Raji (cell line): Measurements from ENCODE around the gene ADAD2.

Source experiments
- POLR2A ChIP-seq: IDR thresholded peaks from 2 replicates; pipeline ENCODE4 v1.6.1; 2011; ENCODE audit warnings: low read depth, low read length, control low read depth; ENCODE audit not compliant: insufficient read depth

Gene ADAD2

DNA sequence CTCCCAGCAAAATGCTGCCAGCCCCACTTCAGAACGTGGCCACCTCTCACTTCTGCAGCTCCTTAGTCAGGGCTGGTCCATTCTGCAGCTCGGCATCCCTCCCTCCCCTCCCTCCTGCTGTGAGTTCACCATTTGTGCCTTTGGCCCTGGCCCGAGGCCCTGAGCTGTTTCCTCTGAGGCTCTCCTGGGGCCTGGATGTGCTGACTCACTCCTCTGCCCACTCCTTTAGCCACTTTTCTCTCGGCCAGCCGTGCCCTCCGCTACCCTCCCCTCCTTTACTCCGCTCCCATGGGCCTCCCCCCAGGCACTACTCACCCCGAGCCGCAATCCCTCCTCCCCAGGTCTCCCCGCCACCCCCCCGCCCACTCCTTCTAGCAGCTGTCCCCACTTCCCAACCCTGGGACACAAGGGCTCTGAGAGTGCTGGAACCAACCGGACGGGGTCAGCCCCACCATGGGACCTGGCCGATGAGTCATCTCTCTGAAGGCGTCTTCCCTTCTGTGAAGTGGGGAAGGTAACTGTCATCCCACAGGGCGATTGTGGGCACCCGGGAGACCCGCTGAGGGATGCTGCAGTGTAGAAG is 37.4 kb downstream of the ADAD2 start:
- no peak for TF ChIP-seq POLR2A

- TF ChIP-seq POLR2A, result no peak
These were observed 38.5 kb downstream of the ADAD2 start for GRCh38 chr16:84229471-84229870.

- TF ChIP-seq POLR2A, result no peak
These were observed 41.1 kb downstream of the ADAD2 start for GRCh38 chr16:84232060-84232459.

- no peak for TF ChIP-seq POLR2A
These were observed 42.0 kb downstream of the ADAD2 start for GRCh38 chr16:84232969-84233368.

GRCh38 chr16:84233748-84234147 is 42.8 kb downstream of the ADAD2 start:
- no peak for TF ChIP-seq POLR2A

DNA sequence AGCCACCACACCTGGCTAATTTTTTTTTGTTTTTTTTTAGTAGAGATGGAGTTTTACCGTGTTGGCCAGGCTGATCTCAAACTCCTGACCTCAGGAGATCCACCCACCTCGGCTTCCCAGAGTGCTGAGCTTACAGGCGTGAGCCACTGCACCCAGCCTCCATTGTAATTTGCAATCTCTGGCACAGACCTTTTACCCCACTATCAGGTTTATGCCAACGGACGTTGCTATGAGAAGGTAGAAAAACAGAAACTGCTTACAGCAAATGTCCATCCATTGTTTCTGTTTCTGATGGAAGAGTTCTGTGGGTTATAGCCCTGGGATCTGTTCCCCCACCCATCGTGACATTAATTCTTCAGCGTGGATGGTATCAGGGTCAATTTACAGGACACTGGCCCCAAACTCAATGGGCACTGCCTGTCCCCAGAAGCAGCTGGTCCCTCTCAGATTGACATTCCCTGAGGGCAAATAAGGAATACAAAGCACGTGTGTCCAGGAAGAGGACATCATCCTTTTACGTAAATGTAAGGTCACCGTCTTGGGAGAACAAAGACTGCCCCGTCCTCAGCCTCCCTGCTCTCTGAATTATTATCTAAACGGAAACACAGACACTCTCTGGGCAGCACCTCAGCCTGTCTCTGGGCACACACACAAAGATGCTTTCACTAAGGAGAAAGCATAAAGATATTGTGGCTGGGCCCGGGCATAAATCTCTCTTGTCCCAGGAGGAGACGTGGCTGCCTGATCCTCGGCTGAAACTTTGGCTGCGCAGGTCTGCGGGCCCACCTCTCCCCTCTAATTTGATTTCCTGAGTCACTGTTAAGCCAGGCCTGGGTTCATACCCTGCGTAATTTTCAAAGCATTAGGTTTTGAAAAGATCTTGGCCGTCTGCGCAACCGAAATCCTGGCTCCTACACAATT is 43.6 kb downstream of the ADAD2 start:
- no peak for TF ChIP-seq POLR2A

GRCh38 chr16:84236671-84237070 is 45.7 kb downstream of the ADAD2 start:
- TF ChIP-seq POLR2A, result no peak

GRCh38 chr16:84237994-84238750 is 47.2 kb downstream of the ADAD2 start:
- TF ChIP-seq POLR2A, result no peak

- TF ChIP-seq POLR2A, result no peak
These were observed 48.3 kb downstream of the ADAD2 start for GRCh38 chr16:84239141-84239769.

DNA sequence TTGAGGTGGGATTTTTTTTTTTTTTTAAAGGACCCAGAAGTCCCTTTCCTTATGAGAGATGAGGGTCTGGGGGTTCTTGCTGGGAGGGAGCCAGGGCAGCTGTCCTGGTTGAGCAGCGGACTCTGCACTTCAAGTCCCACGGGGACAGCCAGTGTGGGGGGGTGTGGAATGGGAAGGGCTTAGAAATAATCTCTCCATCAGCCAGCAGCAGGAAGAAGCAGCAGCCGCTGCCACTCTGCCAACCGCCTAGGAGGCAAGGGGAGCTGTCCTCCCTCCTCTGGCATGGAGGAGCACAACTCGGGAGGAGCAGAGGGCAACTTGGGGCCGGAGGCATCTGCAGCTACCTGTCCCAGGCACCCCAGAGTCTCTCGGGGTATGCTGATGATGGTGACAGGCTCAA is 49.0 kb downstream of the ADAD2 start, which contains the start of gene KCNG4:
KCNG4 (minus strand) TSS at position 104 of the 400 bp plus-strand sequence. CDS start 2,527 bp downstream, outside the sequence.
- no peak for TF ChIP-seq POLR2A

DNA sequence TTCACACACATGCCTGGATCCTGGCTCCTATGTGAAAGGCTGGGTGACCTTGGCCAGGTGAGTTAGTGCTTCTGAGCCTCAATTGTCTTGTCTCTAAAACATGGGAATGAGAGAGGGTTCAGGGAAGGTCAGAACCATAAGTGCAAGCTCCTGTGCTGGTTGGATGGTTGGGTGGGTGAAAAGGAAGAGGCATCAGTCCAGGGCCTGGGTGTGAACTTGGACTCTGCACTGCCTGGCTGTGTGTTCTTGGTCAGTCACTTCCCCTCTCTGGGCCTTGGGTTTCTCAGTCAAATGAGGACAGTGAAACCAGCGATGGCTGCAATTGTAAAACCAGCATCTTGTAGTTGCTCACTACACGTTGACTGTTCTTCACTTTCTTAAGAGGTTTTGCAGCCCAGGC is 49.5 kb downstream of the ADAD2 start:
- no peak for TF ChIP-seq POLR2A

- no peak for TF ChIP-seq POLR2A
These were observed 50.8 kb downstream of the ADAD2 start for GRCh38 chr16:84241778-84242177.

DNA sequence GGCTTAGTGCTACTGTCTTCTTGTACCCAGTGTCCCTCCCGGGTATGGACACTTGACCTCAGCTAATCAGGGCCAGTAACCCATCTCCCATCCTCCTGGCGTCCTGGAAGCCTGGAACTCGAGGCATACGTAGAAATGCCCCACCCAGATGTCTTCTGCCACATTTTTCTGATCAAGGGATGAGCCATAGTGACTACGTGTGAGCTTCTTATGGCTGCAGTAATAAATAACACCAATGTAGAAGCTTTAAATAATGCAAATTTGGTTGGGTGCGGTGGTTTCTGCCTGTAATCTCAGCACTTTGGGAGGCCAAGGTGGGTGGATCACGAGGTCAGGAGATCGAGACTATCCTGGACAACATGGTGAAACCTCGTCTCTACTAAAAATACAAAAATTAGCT is 51.9 kb downstream of the ADAD2 start:
- TF ChIP-seq POLR2A, result no peak

DNA sequence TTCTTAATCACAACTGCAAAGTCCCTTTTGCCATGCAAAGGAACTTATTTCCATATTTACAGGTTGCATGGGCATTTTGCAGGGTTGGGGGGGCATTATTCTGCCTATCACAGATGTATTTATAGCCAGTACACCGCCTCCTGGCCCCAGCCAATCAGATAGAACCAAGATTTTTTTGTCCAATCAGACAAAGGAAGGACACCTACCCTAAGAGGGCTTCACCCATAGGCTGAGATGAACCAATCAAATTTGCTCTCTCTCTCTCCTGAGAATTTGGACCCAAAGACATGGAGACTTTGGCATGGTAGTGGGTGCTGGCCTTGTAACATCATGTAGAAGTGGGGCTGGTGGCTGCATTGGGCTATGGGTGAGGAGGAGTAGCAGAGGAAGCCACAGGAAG is 52.8 kb downstream of the ADAD2 start:
- TF ChIP-seq POLR2A, result no peak

GRCh38 chr16:84244728-84245127 is 53.8 kb downstream of the ADAD2 start:
- no peak for TF ChIP-seq POLR2A
